Measurements from ENCODE around the gene GLS. TPM values are rescaled to one million over a fixed set of nuclear protein-coding genes. Genes with fewer than 3 reads are reported as not detected.

Gene GLS
- 10 to 100 TPM; 47.2 to 99.3 TPM for total RNA-seq
- polyA plus RNA-seq (2013, experiment 1 of 2): 34.8 TPM
- polyA plus RNA-seq (2013, experiment 2 of 2): 38.4 TPM
- long read RNA-seq, experiment 1, full-length matches to known transcripts: 3 of 10 reads
- long read RNA-seq, experiment 1, partial matches to known transcripts: 1 of 10 reads
- long read RNA-seq, experiment 1, other reads (novel, unspliced or antisense): 6 of 10 reads
- long read RNA-seq, experiment 2, full-length matches to known transcripts: 36 of 64 reads
- long read RNA-seq, experiment 2, partial matches to known transcripts: 3 of 64 reads
- long read RNA-seq, experiment 2, other reads (novel, unspliced or antisense): 25 of 64 reads
- long read RNA-seq, experiment 3, full-length matches to known transcripts: 1 of 12 reads
- long read RNA-seq, experiment 3, partial matches to known transcripts: 8 of 12 reads
- long read RNA-seq, experiment 3, other reads (novel, unspliced or antisense): 3 of 12 reads
- long read RNA-seq, experiment 4, partial matches to known transcripts: 1 of 1 reads
- long read RNA-seq, experiment 4, other reads (novel, unspliced or antisense): 0 of 1 reads

DNA sequence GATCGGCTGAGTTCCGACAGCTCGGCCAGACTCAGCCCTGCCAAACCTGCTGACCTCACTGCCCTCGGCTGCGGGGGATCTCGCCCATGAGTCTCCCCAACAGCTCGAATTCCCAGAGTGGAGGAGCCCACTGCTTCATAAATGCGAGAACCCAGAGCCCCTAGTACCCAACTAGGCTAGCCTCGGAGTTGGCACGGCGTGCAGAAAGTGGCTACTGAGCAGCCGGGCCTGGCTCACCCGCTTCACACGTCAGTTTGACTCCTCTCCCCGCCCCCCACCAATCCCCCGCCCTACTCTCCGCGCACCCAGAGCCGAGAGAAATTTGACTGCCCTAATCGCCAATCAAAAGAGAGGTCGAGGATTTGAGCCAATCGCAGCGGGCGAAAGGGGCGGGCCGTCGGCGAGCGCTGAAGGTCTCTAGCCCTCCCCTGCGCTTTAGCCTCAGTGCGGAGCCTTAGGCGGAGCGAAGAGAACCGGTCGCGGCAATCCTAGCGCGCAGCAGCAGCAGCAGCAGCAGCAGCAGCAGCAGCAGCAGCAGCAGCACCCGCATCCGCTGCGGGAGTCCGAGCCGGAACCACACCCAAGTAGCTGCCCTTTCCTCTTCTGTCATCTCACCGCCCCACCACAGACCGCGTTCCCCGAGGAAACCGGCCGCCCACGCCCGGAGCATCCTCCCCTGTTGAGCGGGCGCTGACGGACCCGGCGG is at the start of gene GLS:
Gene GLS (plus strand): TSS at position 444 of the 706 bp plus-strand sequence. CDS start 264 bp downstream, outside the sequence.
- Histone ChIP-seq H3K27ac (ENCODE audit: low read depth, low read length) (peak within 1 kb of the TSS; percentile 27), H3K27me3 (ENCODE audit: control insufficient read depth, insufficient read depth, low read length, poor library complexity, severe bottlenecking) (no peaks in the 10 kb centered on the region), H3K36me3 (ENCODE audit: control insufficient read depth, insufficient read depth, low read length) (peaks cover 9% of the 10 kb centered on the region), H3K4me3 (ENCODE audit: low read length) (peak within 1 kb of the TSS; percentile 84), H3K4me1 (ENCODE audit: control insufficient read depth, insufficient read depth, low read length) (no peaks in the 10 kb centered on the region), H3K9me3 (ENCODE audit: control insufficient read depth, low read length) (no peaks in the 10 kb centered on the region), H3K9ac (ENCODE audit: extremely low read depth, low read length, poor library complexity, severe bottlenecking) (peak within 1 kb of the TSS; percentile 71)
- no peaks in the 10 kb centered on the region for H3K27me3 Mint-ChIP-seq (ENCODE audit: insufficient read depth)
- TF ChIP-seq, protein P1, sequence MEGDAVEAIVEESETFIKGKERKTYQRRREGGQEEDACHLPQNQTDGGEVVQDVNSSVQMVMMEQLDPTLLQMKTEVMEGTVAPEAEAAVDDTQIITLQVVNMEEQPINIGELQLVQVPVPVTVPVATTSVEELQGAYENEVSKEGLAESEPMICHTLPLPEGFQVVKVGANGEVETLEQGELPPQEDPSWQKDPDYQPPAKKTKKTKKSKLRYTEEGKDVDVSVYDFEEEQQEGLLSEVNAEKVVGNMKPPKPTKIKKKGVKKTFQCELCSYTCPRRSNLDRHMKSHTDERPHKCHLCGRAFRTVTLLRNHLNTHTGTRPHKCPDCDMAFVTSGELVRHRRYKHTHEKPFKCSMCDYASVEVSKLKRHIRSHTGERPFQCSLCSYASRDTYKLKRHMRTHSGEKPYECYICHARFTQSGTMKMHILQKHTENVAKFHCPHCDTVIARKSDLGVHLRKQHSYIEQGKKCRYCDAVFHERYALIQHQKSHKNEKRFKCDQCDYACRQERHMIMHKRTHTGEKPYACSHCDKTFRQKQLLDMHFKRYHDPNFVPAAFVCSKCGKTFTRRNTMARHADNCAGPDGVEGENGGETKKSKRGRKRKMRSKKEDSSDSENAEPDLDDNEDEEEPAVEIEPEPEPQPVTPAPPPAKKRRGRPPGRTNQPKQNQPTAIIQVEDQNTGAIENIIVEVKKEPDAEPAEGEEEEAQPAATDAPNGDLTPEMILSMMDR (conservative IDR thresholded peaks at IDR 0.05): no peak
- H3K36me3 Mint-ChIP-seq (ENCODE audit: low read depth): peaks cover 3% of the 10 kb centered on the region
- peak; percentile 99 for DNase-seq
- peak within 1 kb of the TSS; percentile 96 for H3K27ac Mint-ChIP-seq
- H3K9me3 Mint-ChIP-seq: no peaks in the 10 kb centered on the region
- H3K4me3 Mint-ChIP-seq: peak within 1 kb of the TSS; percentile 77
- WGBS, 2 experiments (ENCODE audit: insufficient coverage in 1 of 2, insufficient read length in 1 of 2): 0 to 6% methylated on average over 7 to 56 of the region's 56 CpGs
- H3K4me1 Mint-ChIP-seq: peaks cover 22% of the 10 kb centered on the region

DNA sequence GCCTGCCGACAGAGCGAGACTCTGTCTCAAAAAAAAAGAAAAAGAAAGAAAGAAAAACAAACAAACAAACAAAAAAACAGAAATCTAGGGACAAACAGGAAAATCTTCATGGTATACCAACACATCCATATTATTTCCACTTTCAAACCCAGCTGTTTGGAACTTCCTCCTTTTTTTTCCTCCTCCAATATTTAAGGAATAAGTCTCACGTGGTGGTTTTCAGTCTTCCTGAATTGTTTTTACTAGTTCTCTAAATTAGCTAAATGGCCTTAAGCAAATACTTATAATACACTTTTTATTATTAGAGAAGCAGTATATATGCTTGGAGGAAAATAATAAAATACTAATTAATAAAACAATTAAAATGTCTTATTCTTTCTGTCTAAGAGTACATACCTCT is 48.7 kb upstream of the GLS start:
- Histone ChIP-seq H3K4me1 (ENCODE audit: control insufficient read depth, insufficient read depth, low read length) (no peaks in the 10 kb centered on the region), H3K4me3 (ENCODE audit: low read length) (no peak overlapping the region), H3K36me3 (ENCODE audit: control insufficient read depth, insufficient read depth, low read length) (no peaks in the 10 kb centered on the region), H3K27me3 (ENCODE audit: control insufficient read depth, insufficient read depth, low read length, poor library complexity, severe bottlenecking) (peaks cover 6% of the 10 kb centered on the region), H3K27ac (ENCODE audit: low read depth, low read length) (no peak overlapping the region), H3K9me3 (ENCODE audit: control insufficient read depth, low read length) (no peaks in the 10 kb centered on the region), H3K9ac (ENCODE audit: extremely low read depth, low read length, poor library complexity, severe bottlenecking) (no peak overlapping the region)
- Mint-ChIP-seq H3K4me1 (peaks cover 19% of the 10 kb centered on the region), H3K36me3 (ENCODE audit: low read depth) (no peaks in the 10 kb centered on the region), H3K9me3 (no peaks in the 10 kb centered on the region), H3K4me3 (no peak overlapping the region), H3K27me3 (ENCODE audit: insufficient read depth) (no peaks in the 10 kb centered on the region), H3K27ac (no peak overlapping the region)
- DNase-seq: no peak
- WGBS, 2 experiments (ENCODE audit: insufficient coverage in 1 of 2, insufficient read length in 1 of 2): 83 to 100% methylated on average over 1 to 3 of the region's 3 CpGs
- TF ChIP-seq, protein P1 (conservative IDR thresholded peaks at IDR 0.05): no peak

DNA sequence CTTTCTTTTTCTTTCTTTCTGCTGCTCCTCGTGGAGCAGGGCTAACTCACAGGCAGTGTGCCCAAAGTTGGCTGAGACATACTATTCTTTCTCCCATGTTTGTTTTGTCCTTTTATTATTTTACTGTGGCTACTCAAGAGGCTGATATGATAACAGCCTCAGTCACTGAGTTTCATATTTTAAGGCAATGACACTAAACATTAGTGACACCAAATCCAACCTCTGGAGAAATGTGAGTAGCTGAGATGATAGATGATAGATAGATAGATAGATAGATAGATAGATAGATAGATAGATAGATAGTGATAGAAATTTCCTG is 45.8 kb upstream of the GLS start:
- no peaks in the 10 kb centered on the region for H3K9me3 Mint-ChIP-seq
- H3K9ac ChIP-seq (ENCODE audit: extremely low read depth, low read length, poor library complexity, severe bottlenecking): no peak overlapping the region
- no peaks in the 10 kb centered on the region for H3K27me3 Mint-ChIP-seq (ENCODE audit: insufficient read depth)
- no peak overlapping the region for H3K27ac ChIP-seq (ENCODE audit: low read depth, low read length)
- no peaks in the 10 kb centered on the region for H3K36me3 ChIP-seq (ENCODE audit: control insufficient read depth, insufficient read depth, low read length)
- H3K27ac Mint-ChIP-seq: no peak overlapping the region
- DNase-seq: no peak
- no peaks in the 10 kb centered on the region for H3K4me1 ChIP-seq (ENCODE audit: control insufficient read depth, insufficient read depth, low read length)
- TF ChIP-seq, protein P1 (conservative IDR thresholded peaks at IDR 0.05): no peak
- H3K4me1 Mint-ChIP-seq: peaks cover 19% of the 10 kb centered on the region
- WGBS, 2 experiments (ENCODE audit: insufficient coverage in 1 of 2, insufficient read length in 1 of 2): 67 to 80% methylated on average over 1 of the region's 1 CpG
- H3K27me3 ChIP-seq (ENCODE audit: control insufficient read depth, insufficient read depth, low read length, poor library complexity, severe bottlenecking): peaks cover 6% of the 10 kb centered on the region
- H3K4me3 Mint-ChIP-seq: no peak overlapping the region
- no peaks in the 10 kb centered on the region for H3K9me3 ChIP-seq (ENCODE audit: control insufficient read depth, low read length)
- H3K4me3 ChIP-seq (ENCODE audit: low read length): no peak overlapping the region
- H3K36me3 Mint-ChIP-seq (ENCODE audit: low read depth): no peaks in the 10 kb centered on the region

Data from endodermal cell (in vitro differentiated cells).